ENCODE measurements around the gene USP15. TPM values are rescaled to one million over a fixed set of nuclear protein-coding genes. Genes with fewer than 3 reads are reported as not detected.
"Not testable (repeated sequence)": the region's sequence is repeated elsewhere in the genome, so short reads cannot be mapped to it uniquely, and the experiment has no call there.

Gene USP15
- total and polyA plus RNA-seq, 4 donors = 16.3 to 102 (median 66.1) TPM

DNA sequence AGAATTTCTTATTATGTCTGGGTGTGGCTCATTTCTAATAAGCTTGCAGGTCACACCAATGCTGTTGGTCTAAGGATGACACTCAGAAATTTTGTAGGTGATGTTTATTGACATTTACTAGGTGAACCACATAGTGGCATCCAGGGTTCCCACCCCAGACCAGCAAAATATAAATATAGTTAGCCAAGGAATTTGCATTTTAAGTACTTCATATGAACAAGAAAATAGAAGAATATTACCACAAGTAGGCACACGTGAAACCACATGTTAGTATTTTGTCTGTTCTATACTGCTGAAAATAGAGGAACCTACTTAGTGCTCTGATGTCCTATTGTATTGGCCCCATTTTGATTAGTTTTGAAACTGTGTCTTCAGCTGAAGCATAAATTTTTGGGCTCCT is 71.1 kb downstream of the USP15 start:
- Histone ChIP-seq H3K36me3 (ENCODE audit: control insufficient read depth in 1 of 2, insufficient read depth in 2 of 2, low read length in 1 of 2) (no peaks in the 10 kb centered on the region), H3K27ac (ENCODE audit: low read depth in 1 of 2, low read length in 2 of 2) (no peak overlapping the region), H3K4me3 (ENCODE audit: low read length in 2 of 2) (no peak overlapping the region), H3K4me1 (ENCODE audit: control insufficient read depth in 1 of 2, insufficient read depth in 2 of 2, low read length in 2 of 2) (peaks cover 2 to 5% of the 10 kb centered on the region in 2 donors), H3K9me3 (ENCODE audit: control insufficient read depth, low read length) (no peaks in the 10 kb centered on the region), H3K27me3 (ENCODE audit: control insufficient read depth in 1 of 2, insufficient read depth in 2 of 2, low read length in 1 of 2) (no peaks in the 10 kb centered on the region)
- no peak for DNase-seq
- WGBS, 2 donors = 86% methylated on average over 1 of the region's 1 CpG
- no peak for ATAC-seq (ENCODE audit: low FRiP score)
- intact Hi-C loops (cut with DNase I) = loop anchor here in 1 of 2 donors (5.0 kb wide), 1 partner anchor 41 kb away; no protein-coding TSS in a partner anchor

- H3K9me3 ChIP-seq (ENCODE audit: control insufficient read depth, low read length) = no peaks in the 10 kb centered on the region
- no peaks in the 10 kb centered on the region for H3K27me3 ChIP-seq (ENCODE audit: control insufficient read depth in 1 of 2, insufficient read depth in 2 of 2, low read length in 1 of 2)
- ATAC-seq (ENCODE audit: low FRiP score) = no peak
- no peak overlapping the region for H3K27ac ChIP-seq (ENCODE audit: low read depth in 1 of 2, low read length in 2 of 2)
- intact Hi-C loops (cut with DNase I) = loop anchor here in 1 of 2 donors (5.0 kb wide), 1 partner anchor 40 kb away; no protein-coding TSS in a partner anchor
- H3K4me3 ChIP-seq (ENCODE audit: low read length in 2 of 2) = no peak overlapping the region
- peaks cover 2 to 5% of the 10 kb centered on the region in 2 donors for H3K4me1 ChIP-seq (ENCODE audit: control insufficient read depth in 1 of 2, insufficient read depth in 2 of 2, low read length in 2 of 2)
- DNase-seq = no peak
- WGBS, 2 donors = 0 to 7% methylated on average over 1 of the region's 1 CpG
- no peaks in the 10 kb centered on the region for H3K36me3 ChIP-seq (ENCODE audit: control insufficient read depth in 1 of 2, insufficient read depth in 2 of 2, low read length in 1 of 2)
Observed at GRCh38 chr12:62332598-62332997, 72.4 kb downstream of the USP15 start.

- Histone ChIP-seq H3K9me3 (ENCODE audit: control insufficient read depth, low read length) (no peaks in the 10 kb centered on the region), H3K27me3 (ENCODE audit: control insufficient read depth in 1 of 2, insufficient read depth in 2 of 2, low read length in 1 of 2) (no peaks in the 10 kb centered on the region), H3K4me1 (ENCODE audit: control insufficient read depth in 1 of 2, insufficient read depth in 2 of 2, low read length in 2 of 2) (peaks cover 2 to 5% of the 10 kb centered on the region in 2 donors), H3K4me3 (ENCODE audit: low read length in 2 of 2) (no peak overlapping the region), H3K36me3 (ENCODE audit: control insufficient read depth in 1 of 2, insufficient read depth in 2 of 2, low read length in 1 of 2) (no peaks in the 10 kb centered on the region), H3K27ac (ENCODE audit: low read depth in 1 of 2, low read length in 2 of 2) (no peak overlapping the region)
- intact Hi-C loops (cut with DNase I) = no loop called here
- no peak for ATAC-seq (ENCODE audit: low FRiP score)
- 85 to 86% methylated on average over 4 of the region's 4 CpGs for WGBS, 2 donors
- DNase-seq = no peak
Observed at GRCh38 chr12:62335057-62335456, 74.9 kb downstream of the USP15 start.

DNA sequence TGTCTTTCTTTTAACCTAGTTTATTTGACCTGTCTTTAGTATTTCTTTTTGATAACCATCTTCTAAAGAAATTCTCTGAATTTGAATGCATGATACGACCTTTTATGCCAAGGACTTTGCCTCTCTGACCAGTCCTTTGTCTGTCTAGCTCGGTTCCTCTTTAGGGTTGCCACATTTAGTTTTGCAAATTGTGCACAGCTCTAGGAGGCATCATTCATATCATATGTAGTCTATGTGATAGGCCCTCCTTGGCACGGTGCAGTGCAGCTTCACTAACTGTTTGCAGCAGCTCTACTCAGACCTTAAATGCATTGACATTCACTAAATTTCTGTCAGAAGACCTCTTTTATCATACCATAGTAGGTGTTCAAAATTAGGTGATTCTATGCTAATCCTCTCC is 75.6 kb downstream of the USP15 start:
- Histone ChIP-seq H3K36me3 (ENCODE audit: control insufficient read depth in 1 of 2, insufficient read depth in 2 of 2, low read length in 1 of 2) (no peaks in the 10 kb centered on the region), H3K4me1 (ENCODE audit: control insufficient read depth in 1 of 2, insufficient read depth in 2 of 2, low read length in 2 of 2) (peaks cover 2 to 5% of the 10 kb centered on the region in 2 donors), H3K27ac (ENCODE audit: low read depth in 1 of 2, low read length in 2 of 2) (no peak overlapping the region), H3K9me3 (ENCODE audit: control insufficient read depth, low read length) (no peaks in the 10 kb centered on the region), H3K27me3 (ENCODE audit: control insufficient read depth in 1 of 2, insufficient read depth in 2 of 2, low read length in 1 of 2) (no peaks in the 10 kb centered on the region), H3K4me3 (ENCODE audit: low read length in 2 of 2) (no peak overlapping the region)
- intact Hi-C loops (cut with DNase I) = no loop called here
- ATAC-seq (ENCODE audit: low FRiP score) (no peak), DNase-seq (no peak)
- 93 to 94% methylated on average over 3 of the region's 3 CpGs for WGBS, 2 donors

DNA sequence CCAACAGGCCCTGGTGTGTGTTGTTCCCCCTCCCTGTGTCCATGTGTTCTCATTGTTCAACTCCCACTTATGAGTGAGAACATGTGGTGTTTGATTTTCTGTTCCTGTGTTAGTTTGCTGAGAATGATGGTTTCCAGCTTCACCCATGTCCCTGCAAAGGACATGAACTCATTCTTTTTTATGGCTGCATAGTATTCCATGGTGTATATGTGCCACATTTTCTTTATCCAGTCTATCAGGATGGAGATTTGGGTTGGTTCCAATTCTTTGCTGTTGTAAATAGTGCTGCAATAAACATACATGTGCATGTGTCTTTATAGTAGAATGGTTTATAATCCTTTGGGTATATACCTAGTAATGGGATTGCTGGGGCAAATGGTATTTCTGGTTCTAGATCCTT is 77.4 kb downstream of the USP15 start:
- H3K9me3 ChIP-seq (ENCODE audit: control insufficient read depth, low read length); H3K4me1 ChIP-seq (ENCODE audit: control insufficient read depth in 1 of 2, insufficient read depth in 2 of 2, low read length in 2 of 2); H3K27ac ChIP-seq (ENCODE audit: low read depth in 1 of 2, low read length in 2 of 2); H3K4me3 ChIP-seq (ENCODE audit: low read length in 2 of 2); H3K27me3 ChIP-seq (ENCODE audit: control insufficient read depth in 1 of 2, insufficient read depth in 2 of 2, low read length in 1 of 2); ATAC-seq (ENCODE audit: low FRiP score); H3K36me3 ChIP-seq (ENCODE audit: control insufficient read depth in 1 of 2, insufficient read depth in 2 of 2, low read length in 1 of 2); DNase-seq; intact Hi-C loops (cut with DNase I): not testable (repeated sequence)

- ATAC-seq (ENCODE audit: low FRiP score); H3K36me3 ChIP-seq (ENCODE audit: control insufficient read depth in 1 of 2, insufficient read depth in 2 of 2, low read length in 1 of 2); H3K9me3 ChIP-seq (ENCODE audit: control insufficient read depth, low read length); H3K4me1 ChIP-seq (ENCODE audit: control insufficient read depth in 1 of 2, insufficient read depth in 2 of 2, low read length in 2 of 2); H3K4me3 ChIP-seq (ENCODE audit: low read length in 2 of 2); H3K27me3 ChIP-seq (ENCODE audit: control insufficient read depth in 1 of 2, insufficient read depth in 2 of 2, low read length in 1 of 2); intact Hi-C loops (cut with DNase I); H3K27ac ChIP-seq (ENCODE audit: low read depth in 1 of 2, low read length in 2 of 2): not testable (repeated sequence)
- DNase-seq = peak; percentile 33 to 65
- 91 to 94% methylated on average over 10 of the region's 10 CpGs for WGBS, 2 donors
Observed at GRCh38 chr12:62342614-62343303, 82.6 kb downstream of the USP15 start.

- intact Hi-C loops (cut with DNase I); H3K9me3 ChIP-seq (ENCODE audit: control insufficient read depth, low read length); H3K27ac ChIP-seq (ENCODE audit: low read depth in 1 of 2, low read length in 2 of 2); ATAC-seq (ENCODE audit: low FRiP score); H3K4me1 ChIP-seq (ENCODE audit: control insufficient read depth in 1 of 2, insufficient read depth in 2 of 2, low read length in 2 of 2); H3K36me3 ChIP-seq (ENCODE audit: control insufficient read depth in 1 of 2, insufficient read depth in 2 of 2, low read length in 1 of 2); DNase-seq; H3K27me3 ChIP-seq (ENCODE audit: control insufficient read depth in 1 of 2, insufficient read depth in 2 of 2, low read length in 1 of 2); H3K4me3 ChIP-seq (ENCODE audit: low read length in 2 of 2): not testable (repeated sequence)
- 98 to 99% methylated on average over 9 of the region's 9 CpGs for WGBS, 2 donors
Observed at GRCh38 chr12:62343304-62344120, 83.3 kb downstream of the USP15 start.

- H3K9me3 ChIP-seq (ENCODE audit: control insufficient read depth, low read length); H3K4me3 ChIP-seq (ENCODE audit: low read length in 2 of 2); H3K27ac ChIP-seq (ENCODE audit: low read depth in 1 of 2, low read length in 2 of 2); intact Hi-C loops (cut with DNase I); H3K27me3 ChIP-seq (ENCODE audit: control insufficient read depth in 1 of 2, insufficient read depth in 2 of 2, low read length in 1 of 2); H3K4me1 ChIP-seq (ENCODE audit: control insufficient read depth in 1 of 2, insufficient read depth in 2 of 2, low read length in 2 of 2); H3K36me3 ChIP-seq (ENCODE audit: control insufficient read depth in 1 of 2, insufficient read depth in 2 of 2, low read length in 1 of 2); ATAC-seq (ENCODE audit: low FRiP score): not testable (repeated sequence)
- peak in 1 of 2 donors; percentile 36 for DNase-seq
- 97% methylated on average over 4 of the region's 4 CpGs for WGBS, 2 donors
Observed at GRCh38 chr12:62344731-62345556, 84.7 kb downstream of the USP15 start.

Data from aorta (tissue), 5 donors.